NCI-H128 (cell line): ENCODE measurements around the gene NR2F1.

Experiments
- DNase-seq: peaks from one replicate; lab custom pipeline; 2025; ENCODE audit not compliant: unreplicated experiment; lab: John Stamatoyannopoulos, UW

NR2F1 gene

DNA sequence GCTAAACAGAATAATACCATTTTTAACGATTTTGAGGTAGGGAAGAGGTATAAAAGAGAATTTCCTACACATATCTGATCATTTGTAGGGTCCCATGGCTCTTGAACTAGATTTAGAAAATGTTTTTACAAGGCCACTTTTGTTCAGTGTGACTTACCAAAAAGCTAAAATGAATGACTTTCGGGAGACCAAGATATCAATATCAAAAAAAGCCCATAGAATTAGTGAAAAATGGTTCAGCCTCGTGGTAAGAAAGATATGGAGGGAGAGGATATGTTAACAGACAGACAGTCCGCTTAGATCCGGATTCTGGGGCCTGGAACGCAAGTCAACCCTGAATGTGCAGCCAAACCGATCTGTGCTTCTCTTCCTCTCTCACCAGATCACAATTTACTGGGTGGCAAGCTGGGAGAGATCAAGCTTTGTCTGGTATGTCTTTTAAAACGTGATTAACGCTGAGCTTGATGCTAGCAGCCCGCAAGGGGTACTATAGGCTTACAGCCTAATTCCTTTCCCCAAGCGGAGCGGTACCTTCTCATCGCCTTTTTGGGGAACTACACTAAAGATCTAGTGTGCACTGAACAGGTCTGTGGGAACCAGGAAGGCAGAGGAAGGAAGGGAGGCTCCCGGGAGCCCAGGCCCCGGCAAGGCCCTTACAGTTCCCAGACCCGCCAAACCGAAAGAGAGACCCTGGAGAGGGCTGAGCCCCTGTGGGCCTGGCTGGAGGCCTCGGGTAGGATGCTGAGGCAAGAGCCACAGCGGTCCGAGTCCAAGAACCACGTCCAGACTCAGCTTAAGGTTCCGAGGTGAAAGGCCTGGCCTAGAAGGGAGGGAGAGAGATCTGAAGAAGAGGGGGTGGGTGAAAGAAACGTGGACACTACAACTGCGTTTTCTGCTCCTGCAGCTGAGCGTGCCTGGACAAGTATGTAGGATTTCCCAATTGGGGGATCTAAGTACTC, 4.9 kb upstream of the NR2F1 start:
- no peak for DNase-seq

DNA sequence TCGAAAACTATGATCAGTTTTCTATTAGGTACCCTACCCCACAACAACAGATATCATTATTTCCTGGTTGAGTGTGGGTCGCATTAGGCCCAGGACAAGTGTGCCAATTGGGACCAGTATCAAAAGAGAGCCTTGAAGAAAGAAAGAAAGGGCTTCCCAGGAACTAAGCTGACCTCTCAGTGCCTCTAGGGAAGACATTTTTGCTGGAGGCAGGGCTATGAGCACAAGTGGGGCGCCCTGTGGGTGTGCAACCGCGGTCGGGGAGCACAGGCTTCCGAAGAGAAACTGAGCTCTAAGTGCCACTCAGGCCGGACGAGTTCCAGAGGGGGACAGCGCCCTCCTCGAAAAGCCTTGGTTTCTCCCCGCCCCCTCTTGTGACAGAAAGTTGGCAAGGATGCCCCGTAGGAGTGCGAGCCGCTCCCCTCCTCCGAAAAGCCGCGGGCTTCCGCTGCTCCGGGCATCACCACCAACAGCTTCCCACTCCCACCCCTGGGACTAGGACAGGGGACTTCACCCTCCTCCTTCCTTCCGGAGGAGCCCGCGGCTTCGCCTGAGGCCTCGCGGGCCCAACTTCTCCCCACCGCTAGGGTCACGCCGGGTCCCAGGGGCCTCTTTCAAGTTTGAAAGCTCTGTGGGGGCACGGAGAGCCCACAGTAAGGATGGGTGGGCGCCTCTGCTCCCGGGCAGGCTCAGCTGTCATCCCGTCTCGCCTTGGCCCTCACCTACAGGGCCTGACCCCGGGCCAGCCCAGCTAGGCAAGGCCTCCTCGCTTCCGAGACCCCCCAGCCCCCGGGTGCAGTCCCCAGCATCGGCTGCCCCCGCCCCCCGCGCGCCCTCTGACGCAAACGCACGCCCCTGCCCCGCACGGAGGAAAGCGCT, 4.0 kb upstream of the NR2F1 start:
- DNase-seq: no peak

GRCh38 chr5:93579692-93580062, 3.3 kb upstream of the NR2F1 start:
- no peak for DNase-seq

GRCh38 chr5:93580063-93580926, 2.7 kb upstream of the NR2F1 start:
- no peak for DNase-seq

- DNase-seq: no peak
These were observed 2.0 kb upstream of the NR2F1 start, which contains the start of gene NR2F1-AS1 for GRCh38 chr5:93580927-93581445. TSS of gene NR2F1-AS1 (minus strand) at chr5:93581219.

- DNase-seq: no peak
These were observed 907 bp upstream of the NR2F1 start for GRCh38 chr5:93582167-93582462.

DNA sequence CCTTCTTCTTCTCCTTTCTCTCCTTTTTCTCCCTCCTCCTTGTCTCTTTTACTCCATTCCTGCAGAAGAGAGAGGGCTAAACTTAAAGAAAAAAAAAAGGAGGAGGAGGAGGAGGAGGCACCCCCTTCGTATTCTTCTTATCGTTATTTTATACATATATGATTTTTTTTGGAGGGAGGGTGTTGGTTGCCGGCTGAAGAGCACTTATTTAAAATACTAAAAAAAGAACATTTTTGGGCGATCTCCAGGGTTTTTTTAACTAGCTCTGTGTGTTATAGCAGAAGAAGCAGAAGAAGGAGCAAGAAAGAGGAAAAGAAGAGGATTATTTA, 381 bp downstream of the NR2F1 start:
- DNase-seq: no peak

DNA sequence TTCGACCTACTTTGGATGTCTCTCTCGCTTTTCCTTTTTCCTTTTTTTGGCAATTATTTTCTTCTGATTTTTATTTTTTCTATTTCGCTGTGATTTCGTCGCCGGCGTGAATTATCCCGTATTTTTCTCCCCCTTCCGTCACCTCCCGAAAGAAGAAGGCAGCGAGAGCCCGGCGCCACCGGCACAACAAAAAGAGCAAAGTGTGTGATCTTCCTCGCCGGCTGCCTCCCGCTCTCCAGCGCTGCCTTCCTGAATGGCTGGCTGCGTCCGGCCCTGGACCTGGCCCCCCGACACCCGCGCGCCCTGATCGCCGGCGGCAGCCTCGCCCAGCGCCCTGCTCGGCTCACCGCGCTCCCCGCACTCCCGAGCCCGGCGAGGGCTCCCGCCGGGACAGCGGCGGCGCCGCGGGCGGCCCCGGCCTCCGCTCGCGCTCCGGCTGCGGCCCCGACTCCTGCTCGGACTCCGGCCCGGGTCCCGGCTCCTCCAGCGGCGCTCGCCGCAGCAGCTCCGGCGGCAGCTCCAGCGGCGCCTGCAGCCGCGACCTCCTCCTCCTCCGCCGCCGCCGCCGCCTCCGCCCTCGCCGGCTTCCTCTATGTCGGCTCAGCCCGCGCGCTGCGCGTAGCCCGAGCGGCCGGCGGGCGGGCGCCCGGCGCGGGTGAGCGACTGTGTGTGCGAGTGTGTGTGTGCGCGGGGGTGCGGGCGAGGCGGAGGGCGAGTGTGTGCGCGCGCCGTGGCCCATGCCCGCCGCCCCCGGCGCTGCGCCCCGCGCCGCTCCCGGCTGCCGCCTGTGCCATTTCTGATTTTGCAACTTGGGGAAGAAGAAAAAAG, 960 bp downstream of the NR2F1 start:
- no peak for DNase-seq

GRCh38 chr5:93584596-93585040, 1.6 kb downstream of the NR2F1 start:
- DNase-seq: no peak

DNA sequence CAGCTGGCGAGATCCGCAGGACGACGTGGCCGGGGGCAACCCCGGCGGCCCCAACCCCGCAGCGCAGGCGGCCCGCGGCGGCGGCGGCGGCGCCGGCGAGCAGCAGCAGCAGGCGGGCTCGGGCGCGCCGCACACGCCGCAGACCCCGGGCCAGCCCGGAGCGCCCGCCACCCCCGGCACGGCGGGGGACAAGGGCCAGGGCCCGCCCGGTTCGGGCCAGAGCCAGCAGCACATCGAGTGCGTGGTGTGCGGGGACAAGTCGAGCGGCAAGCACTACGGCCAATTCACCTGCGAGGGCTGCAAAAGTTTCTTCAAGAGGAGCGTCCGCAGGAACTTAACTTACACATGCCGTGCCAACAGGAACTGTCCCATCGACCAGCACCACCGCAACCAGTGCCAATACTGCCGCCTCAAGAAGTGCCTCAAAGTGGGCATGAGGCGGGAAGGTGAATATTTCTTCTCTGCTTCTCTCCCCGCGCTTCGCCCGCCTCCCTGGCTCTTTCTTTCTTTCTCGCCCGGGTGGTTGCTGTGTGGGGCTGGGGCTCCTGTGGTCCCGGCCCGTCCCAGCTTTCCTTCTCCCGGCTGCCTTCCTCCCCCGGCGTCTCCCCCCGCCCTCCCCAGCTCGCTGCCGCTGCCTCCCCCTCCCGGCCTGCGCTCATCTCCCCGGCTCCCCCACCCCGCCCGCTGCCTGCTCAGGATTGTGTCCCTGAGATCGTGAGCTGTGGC, 2.2 kb downstream of the NR2F1 start:
- DNase-seq: no peak

DNA sequence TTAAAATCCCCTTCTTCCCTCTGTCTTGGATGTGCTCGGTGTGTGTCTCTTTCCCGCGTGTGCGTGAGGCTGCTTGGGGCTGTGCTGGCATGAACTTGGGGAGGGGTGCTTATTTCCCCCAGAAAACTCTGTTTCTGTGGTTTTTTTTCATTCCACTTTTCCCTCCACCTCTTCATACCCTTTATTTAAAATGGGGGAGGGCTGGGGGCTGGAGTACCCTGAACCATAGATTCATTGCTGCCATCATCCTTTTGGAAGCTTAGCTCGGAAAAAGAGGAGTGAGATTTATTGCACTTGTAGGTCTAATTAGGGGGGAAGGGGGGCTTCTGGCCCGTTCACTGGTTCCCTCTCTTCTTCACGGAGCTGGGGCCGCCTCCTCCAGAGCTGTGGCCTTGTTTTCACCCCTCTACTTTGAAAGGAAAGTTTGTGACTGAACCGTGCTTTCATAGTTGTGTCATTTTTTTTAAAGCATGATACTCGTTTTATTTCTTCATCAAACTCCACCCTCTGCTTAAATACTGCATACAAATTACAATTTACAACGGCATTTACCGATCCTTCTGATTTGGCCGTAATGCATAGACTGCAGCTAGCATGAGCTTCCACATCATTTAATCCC, 2.9 kb downstream of the NR2F1 start:
- no peak for DNase-seq

DNA sequence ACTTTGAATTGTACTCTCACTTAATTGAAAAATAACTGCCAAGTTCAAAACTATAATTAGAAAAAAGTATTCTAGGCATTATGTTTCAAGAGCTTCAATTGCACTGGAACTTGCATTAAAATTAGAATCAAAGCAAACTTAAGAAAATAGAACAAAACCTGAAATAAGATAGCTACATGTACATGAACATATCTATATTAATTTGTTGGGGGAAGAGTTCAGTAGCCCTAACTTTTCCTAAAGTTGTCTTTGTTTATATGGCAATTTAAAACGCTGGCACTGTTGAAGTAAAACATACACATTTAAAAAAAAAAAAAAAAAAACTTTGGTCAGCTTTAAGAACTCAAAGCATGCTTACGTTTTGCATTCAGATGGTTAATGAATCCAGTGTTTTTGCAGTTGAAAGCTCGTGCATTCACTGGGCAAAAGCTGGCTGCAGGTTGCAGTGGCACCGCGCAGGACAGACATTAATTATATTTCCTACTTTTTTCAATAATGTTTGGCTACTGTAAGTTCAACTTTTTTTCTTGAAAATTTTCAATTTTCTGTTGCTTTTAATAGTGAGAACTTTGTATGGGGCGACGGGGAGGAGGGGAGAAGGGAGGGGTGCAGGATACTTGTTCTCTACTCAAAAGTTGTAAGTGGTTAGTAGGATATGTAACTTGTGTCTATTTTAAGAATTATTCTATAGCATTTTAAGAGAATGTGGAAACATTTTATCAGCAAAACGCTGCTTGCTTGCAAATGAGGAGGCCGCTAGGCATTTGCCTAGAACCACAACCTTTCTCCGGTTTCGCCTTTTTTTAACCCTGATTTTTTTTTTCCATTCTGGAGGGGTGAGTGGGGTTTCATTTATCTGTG, 3.9 kb downstream of the NR2F1 start:
- no peak for DNase-seq

GRCh38 chr5:93587597-93588351, 4.8 kb downstream of the NR2F1 start:
- DNase-seq: no peak

GRCh38 chr5:93588352-93589151, 5.5 kb downstream of the NR2F1 start:
- DNase-seq: no peak

- no peak for DNase-seq
These were observed 6.3 kb downstream of the NR2F1 start for GRCh38 chr5:93589152-93589828.

DNA sequence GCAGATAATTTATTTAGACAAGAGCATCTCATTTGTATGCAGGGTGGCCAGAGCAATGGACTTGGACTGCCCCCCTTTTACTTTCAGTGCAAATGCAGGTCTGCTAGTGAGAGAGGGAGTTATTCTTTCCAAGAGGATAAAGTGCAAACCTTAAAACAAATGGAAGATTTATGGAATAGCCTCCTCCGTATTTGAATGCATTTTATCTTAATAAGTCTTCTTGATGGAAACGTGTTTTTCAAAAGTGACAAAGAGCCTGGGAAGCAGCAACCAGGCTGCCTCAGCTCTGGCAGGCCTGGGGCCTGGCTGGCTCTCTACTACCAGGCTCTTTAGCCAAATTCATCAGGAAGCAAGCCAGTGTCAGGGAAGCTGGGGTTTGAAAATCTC, 6.8 kb downstream of the NR2F1 start:
- DNase-seq: no peak
